Activated gamma-delta T cell treated with anti-CD3 and anti-CD28 coated beads, Interleukin-2, amount 50 U/mL, for 16 hours (primary cell): Measurements from ENCODE around the gene P3H2.

Experiments
- DNase-seq: peaks from one replicate; pipeline ENCODE4 v3.0.0-alpha.2; 2020; ENCODE audit warnings: low read depth

P3H2 gene

DNA sequence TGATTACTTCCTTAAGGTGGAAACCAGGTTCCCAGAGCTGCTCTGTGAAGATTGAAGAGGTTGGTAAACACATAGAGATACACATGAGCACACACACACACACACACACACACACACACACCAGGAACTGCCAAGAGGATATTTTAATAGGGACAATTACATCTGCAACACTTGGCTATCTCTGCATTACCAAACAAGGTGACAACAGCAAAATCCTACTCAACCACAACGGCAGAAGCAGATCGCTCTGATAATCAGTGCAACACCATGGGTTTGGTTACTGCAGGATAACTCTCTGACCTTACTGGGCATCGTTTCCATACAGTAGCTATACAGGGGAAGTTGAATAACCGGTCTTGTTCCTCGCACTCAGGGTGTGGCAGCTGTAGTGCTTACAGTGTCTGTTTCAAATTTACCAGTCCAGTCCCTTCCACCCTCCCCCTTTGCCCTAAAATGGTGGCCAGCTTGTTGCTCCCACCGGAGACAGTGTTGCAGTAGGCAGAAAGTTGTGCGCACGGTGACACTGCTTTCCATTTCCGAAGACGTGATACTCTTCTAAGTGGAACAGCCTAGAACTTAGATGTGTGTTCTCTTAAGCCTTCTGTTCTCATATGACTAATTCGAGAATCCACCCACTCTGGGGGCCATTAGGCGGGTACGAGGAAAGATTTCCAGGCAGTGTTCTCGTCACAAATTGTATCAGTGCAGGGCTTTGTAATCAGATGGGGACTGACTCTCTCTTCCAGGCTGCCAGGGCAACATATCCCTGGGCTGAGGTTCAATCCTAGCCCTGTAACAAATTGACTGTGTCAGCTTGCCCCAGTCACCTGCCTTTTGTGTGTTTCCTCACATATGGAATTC lies 176.2 kb downstream of the P3H2 start:
- no peak for DNase-seq

DNA sequence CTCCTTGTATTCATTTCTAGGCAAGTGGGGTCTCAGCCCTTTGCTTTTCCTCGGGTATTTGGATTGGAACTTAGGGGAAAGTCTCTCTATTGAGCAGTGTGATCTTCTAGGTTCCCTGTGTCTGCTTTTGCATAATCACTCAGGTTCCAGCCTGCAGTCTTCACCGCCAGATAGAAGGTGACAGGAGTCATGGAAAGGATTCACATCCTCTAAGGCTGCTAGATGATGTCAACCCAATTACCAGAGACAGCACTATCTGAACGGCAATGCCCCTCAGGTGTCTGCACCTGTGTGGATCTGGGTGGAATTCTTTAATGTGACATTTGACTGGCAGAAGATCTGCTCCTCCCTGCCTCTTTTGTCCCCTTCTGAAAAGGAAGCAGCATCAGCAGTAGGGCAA lies 177.7 kb downstream of the P3H2 start:
- no peak for DNase-seq

DNA sequence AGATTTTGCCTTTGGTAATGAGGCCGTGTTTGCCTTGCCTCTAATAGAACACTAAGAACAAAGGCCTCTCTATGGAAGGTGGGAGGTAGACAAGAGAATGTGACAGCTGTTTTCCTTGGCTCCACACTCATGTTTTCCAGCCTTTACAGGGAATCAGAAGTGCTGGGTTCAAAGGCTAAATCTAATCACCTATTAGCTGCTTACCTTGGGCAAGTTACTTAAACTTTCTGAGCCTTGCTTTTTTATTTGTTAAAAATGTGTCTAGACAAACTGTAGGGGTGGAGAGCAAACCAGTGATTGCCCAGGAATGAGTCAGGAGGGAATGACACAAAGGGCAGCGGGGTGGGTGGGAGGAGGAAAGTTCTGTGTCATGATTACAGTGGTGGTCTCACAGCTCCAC lies 179.0 kb downstream of the P3H2 start:
- DNase-seq = no peak

- no peak for DNase-seq
Observed at GRCh38 chr3:189941125-189941524, 179.6 kb downstream of the P3H2 start.

- no peak for DNase-seq
Observed at GRCh38 chr3:189937302-189938127, 183.2 kb downstream of the P3H2 start.

DNA sequence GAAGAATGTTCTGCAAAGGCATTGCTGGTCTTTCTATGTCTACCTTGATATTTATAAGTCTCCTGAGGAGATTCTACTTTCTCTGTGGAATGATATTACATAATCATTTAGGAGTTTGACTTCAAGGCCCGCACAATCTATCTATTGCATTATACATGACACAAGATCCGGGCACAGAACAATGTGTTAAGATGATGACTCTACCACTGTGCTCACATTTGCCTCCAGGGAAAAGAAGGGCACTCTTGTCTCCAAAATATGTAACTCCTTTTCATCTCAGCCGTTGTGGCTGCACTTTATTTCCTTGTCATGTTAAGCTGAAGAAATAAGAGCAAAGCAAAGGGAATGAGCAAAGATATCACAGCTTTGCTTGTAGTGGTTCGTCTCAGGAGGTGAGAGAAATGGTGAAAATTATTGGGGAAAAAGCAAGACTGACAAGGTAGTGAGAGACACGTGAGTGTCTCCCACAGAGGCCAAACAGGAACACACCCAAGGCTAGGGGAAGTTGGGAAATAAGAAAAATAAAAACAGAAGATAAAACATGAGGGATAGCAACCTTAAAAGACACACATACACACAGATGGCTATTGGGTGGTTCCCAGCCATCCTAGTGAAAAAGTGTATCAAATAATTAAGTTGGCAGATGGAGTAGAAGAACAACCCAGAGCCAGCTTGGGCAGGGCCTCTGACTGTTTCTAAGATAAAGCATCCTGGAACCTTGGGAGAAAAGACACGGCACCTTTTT lies 184.3 kb downstream of the P3H2 start:
- no peak for DNase-seq

GRCh38 chr3:189927975-189928895 lies 192.5 kb downstream of the P3H2 start:
- no peak for DNase-seq

DNA sequence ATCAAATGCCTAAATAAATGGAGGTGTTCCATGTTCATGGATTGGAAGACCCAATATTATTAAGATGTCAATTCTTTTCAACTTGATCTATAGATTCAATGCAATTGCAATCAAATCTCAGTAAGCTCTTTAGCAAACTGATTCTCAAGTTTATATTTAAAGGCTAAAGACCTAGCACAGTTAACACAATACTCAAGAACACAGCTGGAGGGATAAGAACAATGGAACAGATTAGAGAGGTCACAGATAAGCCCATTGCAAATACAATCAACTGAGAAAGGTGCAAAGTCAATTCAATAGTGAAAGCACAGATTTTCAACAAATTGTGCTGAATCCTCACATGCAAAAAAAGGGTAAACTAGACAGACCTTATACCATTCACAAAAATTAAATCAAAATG lies 198.9 kb downstream of the P3H2 start:
- no peak for DNase-seq

- no peak for DNase-seq
Observed at GRCh38 chr3:189914799-189915198, 205.9 kb downstream of the P3H2 start.

GRCh38 chr3:189911001-189911400 lies 209.7 kb downstream of the P3H2 start:
- no peak for DNase-seq

DNA sequence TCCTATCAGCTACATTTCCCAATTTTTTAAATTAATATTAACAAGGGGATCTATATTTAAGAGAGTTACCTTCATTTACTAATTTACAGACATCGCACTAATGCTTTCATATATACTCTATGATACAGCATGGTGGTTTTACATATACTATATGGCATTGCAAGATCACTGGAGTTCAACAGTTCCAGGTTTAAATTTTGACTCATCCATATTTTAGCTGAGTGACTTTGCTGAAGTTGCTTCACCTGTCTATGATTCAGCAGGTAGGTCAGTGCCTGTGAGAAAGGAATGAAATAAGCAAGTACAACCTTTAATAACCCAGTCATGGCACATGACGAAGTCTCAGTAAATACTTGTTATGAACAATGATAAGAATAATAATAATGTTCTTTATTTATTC lies 211.1 kb downstream of the P3H2 start:
- no peak for DNase-seq

DNA sequence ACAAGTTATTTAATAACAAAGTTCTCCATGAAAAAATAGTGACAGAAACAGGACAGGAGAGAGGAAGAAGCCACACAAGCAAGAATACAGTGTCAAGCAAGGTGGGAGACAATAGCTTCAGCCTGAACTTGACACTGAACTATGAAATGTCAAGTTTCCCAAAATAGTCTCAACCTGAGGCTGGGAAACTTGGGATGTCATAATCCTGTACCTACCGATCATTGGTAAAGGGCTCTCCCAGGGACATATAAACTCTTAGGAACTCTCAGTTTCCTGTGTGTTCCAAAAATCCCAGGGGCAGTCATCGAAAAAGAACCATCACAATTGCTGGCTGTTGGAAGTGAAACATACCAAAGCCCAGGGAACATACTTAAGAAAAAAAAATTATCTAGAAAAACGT lies 211.6 kb downstream of the P3H2 start:
- no peak for DNase-seq

DNA sequence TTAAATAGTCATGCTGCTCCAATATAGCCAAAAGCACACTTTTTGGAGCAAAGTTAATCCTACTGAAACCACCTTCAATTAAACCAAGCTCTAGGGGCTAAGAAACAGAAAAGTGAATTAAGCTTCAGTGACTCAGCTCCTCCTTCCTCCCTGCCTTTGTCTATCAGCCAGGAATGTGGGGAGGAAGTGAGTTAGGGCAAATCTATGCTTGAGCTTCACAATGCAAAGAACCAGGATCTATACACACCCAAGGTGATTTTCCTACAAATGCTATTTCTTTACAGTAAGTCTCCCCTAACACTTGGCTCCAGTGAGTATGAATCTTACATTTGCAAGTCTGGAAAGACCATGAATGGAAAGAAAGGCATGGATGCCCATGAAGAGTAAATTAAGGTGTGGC lies 212.1 kb downstream of the P3H2 start:
- no peak for DNase-seq

DNA sequence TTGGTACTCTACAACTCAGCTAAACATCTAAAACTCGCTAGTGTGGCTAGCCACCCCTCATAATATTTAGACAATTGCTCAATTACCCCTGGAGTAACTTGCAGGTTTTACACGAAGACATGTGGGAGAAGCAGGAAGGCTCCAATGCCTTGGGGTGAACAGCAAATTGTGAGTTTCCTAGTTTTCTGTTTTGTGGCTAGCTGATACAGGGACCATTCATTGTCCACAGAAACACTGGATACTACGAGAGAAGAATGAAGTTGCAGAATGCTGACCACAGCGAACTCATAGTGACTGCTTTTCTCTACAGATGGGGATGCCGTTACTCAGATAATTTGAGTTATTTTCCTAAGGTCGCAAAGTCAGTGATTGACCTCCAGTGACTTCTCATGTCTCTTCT lies 212.9 kb downstream of the P3H2 start:
- DNase-seq = no peak
